Measurements from ENCODE around the gene CD58.
"Not testable (repeated sequence)": the region's sequence is repeated elsewhere in the genome, so short reads cannot be mapped to it uniquely, and the experiment has no call there.

Gene CD58

GRCh38 chr1:116591951-116592605 is 21.3 kb upstream of the CD58 start:
- DNase-seq (ENCODE audit: low read depth in 2 of 2) = not testable (repeated sequence)

GRCh38 chr1:116591006-116591950 is 20.5 kb upstream of the CD58 start:
- DNase-seq (ENCODE audit: low read depth in 2 of 2) = not testable (repeated sequence)

GRCh38 chr1:116590359-116591005 is 19.7 kb upstream of the CD58 start:
- DNase-seq (ENCODE audit: low read depth in 2 of 2) = not testable (repeated sequence)

DNA sequence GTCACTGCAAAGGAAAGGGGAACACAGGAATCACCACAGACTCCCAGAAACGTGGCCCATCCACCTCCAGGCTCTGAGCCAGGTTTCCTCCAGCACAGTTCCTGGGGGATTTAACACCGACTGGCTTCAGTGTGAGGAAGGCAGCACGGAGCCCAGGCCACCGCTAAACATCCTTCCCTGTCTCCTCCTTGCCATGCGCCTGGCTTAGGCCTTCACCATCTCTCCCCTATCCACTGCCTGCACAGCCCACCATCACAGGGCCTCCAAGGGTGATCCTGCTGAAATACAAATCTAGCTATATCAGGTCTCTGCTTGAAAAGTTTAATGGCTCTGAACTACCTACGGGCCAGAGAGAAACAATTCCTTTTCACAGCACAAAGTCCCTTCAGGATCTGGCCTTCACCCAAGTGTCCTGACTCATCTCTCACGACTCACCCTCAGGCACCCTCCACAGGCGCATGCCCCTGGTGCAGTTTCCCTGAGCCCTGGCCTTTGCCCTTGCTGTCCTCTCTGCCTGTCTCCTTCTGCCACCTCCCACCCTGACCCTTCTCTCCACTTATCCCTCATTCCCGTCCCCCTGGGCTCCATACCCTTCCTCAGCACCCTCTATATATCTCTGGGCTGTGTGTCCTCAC is 18.4 kb upstream of the CD58 start:
- not testable (repeated sequence) for DNase-seq (ENCODE audit: low read depth in 2 of 2)

DNA sequence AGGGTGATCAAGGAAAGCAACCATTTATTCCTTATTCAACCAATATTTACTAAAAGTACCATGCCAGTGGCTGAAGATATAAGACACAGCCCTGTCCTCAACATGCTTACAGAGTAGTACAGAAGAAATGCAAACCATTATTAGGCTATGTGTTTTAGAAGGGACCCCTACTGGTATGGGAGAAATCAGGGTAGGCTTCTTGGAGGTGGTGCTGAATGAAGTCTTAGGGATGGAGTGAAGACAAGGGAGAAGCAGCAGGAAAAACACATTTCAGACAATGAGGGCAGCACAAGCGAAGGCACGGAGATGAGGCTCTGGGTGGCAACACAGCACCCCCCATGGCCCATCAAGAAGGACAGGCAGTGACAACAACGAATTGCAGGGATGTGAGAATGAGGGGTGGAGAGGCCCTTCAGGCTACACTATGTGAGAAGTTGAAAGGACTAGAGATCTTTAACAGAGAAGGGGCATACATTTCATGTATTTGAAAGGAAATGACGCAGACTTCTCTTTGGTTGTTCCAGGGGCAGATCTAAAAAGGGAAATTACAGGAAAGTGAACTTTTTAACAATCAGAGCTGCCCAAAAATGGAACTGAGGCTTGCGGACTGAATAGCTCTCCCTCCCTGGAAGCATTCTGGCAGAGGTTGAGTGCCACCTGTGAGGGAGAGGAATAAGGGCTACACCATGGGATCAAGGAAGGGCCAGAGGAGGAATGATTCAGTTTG is 16.8 kb upstream of the CD58 start:
- no peak for DNase-seq (ENCODE audit: low read depth in 2 of 2)

GRCh38 chr1:116586741-116587143 is 15.9 kb upstream of the CD58 start:
- DNase-seq (ENCODE audit: low read depth in 2 of 2) = no peak

GRCh38 chr1:116585886-116586285 is 15.1 kb upstream of the CD58 start:
- no peak for DNase-seq (ENCODE audit: low read depth in 2 of 2)

DNA sequence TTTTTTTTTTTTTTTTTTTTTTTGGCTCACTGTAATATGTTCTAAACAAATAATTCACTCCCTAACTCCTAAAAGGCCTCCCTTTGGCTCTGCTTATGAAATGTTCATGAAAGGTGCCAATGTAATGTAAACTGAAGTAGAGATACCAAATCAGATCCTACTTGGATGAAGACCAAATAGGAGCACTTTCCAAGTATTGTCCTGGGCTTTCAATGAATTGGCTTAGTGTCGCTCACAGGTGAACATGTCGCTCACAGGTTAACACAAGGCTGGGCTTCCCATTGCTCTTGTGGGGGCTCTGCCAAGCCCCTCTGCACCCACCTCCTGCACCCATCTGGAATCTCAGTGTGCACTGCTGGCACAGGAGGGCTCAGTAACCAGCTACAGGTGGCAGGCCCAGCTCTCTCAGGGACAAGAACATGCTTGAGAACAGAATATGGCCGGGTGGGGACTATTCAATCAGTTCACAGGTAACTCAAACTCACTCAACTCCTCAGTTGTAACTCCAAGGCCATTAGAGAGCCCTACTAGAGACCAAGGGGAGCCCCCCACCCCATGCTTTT is 10.6 kb upstream of the CD58 start:
- no peak for DNase-seq (ENCODE audit: low read depth in 2 of 2)

GRCh38 chr1:116580446-116581322 is 9.9 kb upstream of the CD58 start:
- no peak for DNase-seq (ENCODE audit: low read depth in 2 of 2)

- no peak for DNase-seq (ENCODE audit: low read depth in 2 of 2)
Observed at GRCh38 chr1:116579259-116579875, 8.5 kb upstream of the CD58 start.

DNA sequence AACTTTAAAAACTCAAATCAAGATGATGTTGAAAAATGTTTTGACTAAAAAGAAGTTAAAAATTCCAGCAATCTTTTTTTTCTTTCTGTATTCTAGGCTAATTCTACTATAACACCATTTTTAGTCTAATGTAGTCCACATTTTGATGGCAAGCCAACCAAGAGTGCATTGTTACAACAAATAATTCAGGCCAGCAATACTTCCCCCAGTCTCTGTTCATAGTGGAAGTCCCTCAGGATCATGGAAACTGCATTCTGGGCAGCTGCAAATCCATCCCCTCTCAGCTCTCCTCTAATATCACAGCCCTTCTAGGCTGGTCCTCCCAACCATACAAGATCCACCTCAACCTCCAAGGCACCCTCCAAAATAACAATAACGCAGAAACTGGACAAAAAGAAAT is 7.8 kb upstream of the CD58 start:
- DNase-seq (ENCODE audit: low read depth in 2 of 2) = no peak

- no peak for DNase-seq (ENCODE audit: low read depth in 2 of 2)
Observed at GRCh38 chr1:116577759-116578314, 7.0 kb upstream of the CD58 start.

DNA sequence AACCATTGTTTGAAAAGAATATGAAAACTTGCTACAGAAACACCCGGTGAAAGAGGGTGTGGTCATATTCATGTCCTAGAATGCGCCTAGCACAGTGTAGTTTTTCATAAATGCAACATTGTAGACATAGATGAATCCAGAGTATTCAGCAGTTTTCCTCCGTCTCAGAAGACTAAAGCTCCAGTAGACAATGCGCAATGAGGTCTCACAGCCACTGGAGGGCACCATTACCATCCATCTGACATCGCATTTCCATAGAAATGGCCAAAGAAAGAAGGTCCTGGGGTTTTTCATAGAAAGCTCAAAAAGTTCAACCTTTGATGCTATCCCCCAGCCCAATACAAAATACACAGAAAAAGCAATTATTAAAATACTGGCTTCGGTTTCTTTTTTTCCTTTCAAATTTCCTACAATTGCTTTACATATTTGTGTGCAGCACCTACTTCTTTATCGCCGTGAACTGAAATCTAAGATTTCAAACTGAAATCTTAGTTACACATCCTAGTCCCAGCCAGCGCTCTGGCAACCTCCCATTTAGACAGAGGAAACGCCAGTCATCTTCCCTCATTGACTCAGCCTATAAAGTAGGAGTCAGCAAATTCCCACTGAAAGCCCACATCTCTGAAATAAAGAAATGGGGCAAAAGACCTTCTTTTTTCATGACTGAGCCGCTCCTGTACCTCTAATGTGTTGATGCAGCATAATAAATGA is 3.9 kb upstream of the CD58 start:
- DNase-seq (ENCODE audit: low read depth in 2 of 2) = peak in 1 of 2 donors; percentile 32

- DNase-seq (ENCODE audit: low read depth in 2 of 2) = no peak
Observed at GRCh38 chr1:116573431-116574095, 2.7 kb upstream of the CD58 start.

- no peak for DNase-seq (ENCODE audit: low read depth in 2 of 2)
Observed at GRCh38 chr1:116572771-116573430, 2.1 kb upstream of the CD58 start.

DNA sequence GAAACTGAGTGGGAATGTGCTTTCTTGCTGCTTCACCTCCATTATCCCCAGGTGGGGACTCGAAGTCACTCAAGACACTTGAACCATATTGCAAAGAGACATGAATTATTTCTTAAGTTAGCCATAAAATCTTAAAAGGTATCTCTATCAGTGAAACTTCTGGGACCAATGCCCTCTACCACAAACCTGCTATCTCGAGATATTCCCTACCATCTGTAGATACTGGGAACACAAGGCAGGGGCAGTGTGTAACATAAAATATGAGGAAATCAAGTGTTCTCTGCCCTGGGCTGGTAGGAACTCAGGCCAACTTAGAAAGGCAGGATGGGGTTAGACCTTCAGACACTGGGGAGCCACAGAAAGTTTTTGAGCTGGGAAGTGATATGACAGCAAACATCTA is 1.3 kb upstream of the CD58 start:
- DNase-seq (ENCODE audit: low read depth in 2 of 2) = no peak

DNA sequence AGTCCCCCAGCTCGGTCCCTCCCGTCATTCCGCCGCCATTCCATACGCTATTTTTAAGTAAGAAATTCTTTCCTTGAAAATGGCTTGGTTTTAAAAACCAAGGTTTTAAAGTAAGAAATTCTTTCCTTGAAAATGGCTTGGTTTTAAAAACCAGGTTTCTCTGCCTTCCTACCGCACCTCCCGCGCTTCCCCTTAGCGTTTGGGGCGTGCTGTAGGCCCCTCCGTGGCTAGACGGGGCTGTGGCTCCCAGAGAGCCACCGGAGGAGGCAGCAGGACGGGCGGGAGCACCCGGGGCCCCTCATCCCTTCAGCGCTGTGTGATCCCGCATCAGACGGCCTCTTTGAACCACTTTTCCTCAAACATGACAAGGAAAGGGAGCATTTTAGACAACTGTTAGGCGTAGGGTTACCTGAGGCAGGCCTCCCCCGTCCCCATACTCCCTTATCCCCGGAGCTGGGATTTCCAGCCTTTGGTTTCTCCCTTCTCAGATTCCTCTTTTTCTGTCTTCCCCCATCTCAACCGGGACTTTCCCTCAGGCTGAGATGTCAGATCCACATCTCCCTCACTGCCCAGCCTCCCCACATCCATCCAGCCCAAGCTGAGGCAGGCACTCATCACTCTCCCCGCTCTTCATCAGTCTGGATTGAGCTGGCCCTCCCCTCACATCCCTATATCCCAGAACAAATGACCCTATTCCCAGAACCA is 541 bp upstream of the CD58 start:
- no peak for DNase-seq (ENCODE audit: low read depth in 2 of 2)
